Measurements from ENCODE around the gene TRAF3IP3.

Gene TRAF3IP3

DNA sequence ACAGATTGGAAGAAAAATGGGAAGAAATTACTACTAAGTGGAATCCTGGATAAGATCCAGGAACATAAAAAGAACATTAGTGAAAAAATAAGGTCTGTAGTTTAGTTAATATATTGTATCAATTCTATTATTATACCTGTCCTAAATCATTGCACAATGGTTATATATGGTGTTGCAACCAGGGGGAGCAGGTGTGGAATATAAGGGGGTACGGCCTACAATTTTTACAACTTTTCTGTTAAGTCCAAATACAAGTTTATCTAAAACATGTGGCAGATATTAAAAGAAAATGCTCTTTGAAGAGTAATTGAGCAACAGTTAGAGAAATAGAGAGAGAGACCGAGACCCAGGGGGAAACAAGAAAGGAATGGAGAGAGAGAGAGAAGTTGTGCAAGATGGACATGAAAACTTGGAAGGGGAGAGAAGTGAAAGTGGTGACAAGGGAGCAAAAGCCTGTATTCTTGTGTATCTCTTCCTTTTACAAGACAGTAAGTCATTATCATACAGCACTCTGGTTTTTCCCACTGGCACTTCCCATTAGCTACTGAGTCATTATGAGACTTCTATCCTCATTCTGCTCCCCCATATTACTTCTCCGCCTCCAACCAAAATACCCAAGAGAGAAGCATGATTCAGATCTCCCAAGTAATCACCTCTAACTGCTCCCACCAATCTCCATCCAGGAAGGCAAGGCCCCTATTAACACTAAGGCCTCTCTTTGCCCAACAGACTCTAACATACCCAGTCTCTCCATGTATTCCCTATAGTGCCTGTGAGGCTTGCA lies 22.3 kb upstream of the TRAF3IP3 start:
- no peak overlapping the region for H3K4me3 ChIP-seq (ENCODE audit: low read depth, low read length)
- in situ Hi-C loops (cut with HindIII; ENCODE audit: low sequenced_read_pairs): no loop called here
- no peak for DNase-seq (ENCODE audit: low read depth, low spot score)
- TF ChIP-seq, protein P1, sequence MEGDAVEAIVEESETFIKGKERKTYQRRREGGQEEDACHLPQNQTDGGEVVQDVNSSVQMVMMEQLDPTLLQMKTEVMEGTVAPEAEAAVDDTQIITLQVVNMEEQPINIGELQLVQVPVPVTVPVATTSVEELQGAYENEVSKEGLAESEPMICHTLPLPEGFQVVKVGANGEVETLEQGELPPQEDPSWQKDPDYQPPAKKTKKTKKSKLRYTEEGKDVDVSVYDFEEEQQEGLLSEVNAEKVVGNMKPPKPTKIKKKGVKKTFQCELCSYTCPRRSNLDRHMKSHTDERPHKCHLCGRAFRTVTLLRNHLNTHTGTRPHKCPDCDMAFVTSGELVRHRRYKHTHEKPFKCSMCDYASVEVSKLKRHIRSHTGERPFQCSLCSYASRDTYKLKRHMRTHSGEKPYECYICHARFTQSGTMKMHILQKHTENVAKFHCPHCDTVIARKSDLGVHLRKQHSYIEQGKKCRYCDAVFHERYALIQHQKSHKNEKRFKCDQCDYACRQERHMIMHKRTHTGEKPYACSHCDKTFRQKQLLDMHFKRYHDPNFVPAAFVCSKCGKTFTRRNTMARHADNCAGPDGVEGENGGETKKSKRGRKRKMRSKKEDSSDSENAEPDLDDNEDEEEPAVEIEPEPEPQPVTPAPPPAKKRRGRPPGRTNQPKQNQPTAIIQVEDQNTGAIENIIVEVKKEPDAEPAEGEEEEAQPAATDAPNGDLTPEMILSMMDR (IDR thresholded peaks at IDR 0.05; ENCODE audit: low read depth, low read length): no peak

DNA sequence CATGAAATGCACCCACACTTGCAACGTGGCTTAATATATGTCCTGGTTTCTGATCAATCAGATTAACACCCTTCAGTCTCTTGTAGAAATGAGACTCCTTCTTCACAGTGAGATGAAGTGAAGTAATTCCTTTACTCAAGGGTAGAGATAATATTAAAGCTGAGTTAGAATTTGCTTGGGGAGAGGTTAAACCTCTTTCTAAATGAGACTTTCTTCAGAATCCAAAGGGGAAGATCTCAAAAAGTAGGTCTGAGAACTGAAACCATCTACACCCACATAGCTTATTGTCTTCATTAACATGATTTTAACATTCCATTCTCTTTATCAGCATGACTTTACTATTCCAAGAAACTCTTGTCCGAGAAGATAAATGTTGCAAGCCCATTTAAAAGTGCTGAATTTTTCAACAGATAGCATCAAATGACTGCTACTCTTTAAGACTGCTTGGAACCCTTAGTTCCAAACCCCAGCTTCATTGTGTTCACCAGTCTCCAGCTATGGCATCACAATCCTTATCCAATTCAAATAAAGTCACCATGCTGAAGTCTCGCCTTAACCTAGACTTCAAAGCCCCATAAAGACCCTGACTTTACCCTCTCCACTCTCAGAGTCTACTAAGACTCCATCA lies 19.2 kb upstream of the TRAF3IP3 start:
- H3K4me3 ChIP-seq (ENCODE audit: low read depth, low read length): no peak overlapping the region
- TF ChIP-seq, protein P1 (IDR thresholded peaks at IDR 0.05; ENCODE audit: low read depth, low read length): no peak
- in situ Hi-C loops (cut with HindIII; ENCODE audit: low sequenced_read_pairs): no loop called here
- DNase-seq (ENCODE audit: low read depth, low spot score): no peak

- TF ChIP-seq, protein P1 (IDR thresholded peaks at IDR 0.05; ENCODE audit: low read depth, low read length): no peak
- DNase-seq (ENCODE audit: low read depth, low spot score): no peak
- no peak overlapping the region for H3K4me3 ChIP-seq (ENCODE audit: low read depth, low read length)
- in situ Hi-C loops (cut with HindIII; ENCODE audit: low sequenced_read_pairs): no loop called here
Observed at GRCh38 chr1:209737118-209737505, 18.7 kb upstream of the TRAF3IP3 start.

GRCh38 chr1:209738270-209738669 lies 17.6 kb upstream of the TRAF3IP3 start:
- TF ChIP-seq, protein P1 (IDR thresholded peaks at IDR 0.05; ENCODE audit: low read depth, low read length): no peak
- H3K4me3 ChIP-seq (ENCODE audit: low read depth, low read length): no peak overlapping the region
- no peak for DNase-seq (ENCODE audit: low read depth, low spot score)
- in situ Hi-C loops (cut with HindIII; ENCODE audit: low sequenced_read_pairs): no loop called here

DNA sequence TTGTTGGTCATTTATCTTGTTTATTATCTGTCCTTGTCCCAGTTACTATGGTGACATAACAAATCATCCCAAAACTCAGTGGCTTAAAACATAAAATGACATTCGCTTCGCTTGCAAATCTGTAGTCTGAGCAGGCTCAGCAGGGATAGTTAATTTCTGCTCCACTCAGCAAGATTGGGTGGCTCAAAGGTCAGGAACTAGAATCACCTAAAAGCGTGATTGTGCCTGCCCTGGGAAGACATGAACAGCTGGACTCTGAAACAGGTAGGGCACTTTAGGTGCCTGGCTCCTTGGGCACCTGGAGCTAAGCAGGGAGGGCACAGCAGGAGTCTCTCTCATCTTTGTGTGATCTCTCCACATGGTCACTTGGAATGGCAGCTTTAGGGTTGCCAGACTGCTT lies 14.7 kb upstream of the TRAF3IP3 start:
- H3K4me3 ChIP-seq (ENCODE audit: low read depth, low read length): no peak overlapping the region
- in situ Hi-C loops (cut with HindIII; ENCODE audit: low sequenced_read_pairs): no loop called here
- TF ChIP-seq, protein P1 (IDR thresholded peaks at IDR 0.05; ENCODE audit: low read depth, low read length): no peak
- no peak for DNase-seq (ENCODE audit: low read depth, low spot score)

- no peak for DNase-seq (ENCODE audit: low read depth, low spot score)
- TF ChIP-seq, protein P1 (IDR thresholded peaks at IDR 0.05; ENCODE audit: low read depth, low read length): no peak
- no peak overlapping the region for H3K4me3 ChIP-seq (ENCODE audit: low read depth, low read length)
- in situ Hi-C loops (cut with HindIII; ENCODE audit: low sequenced_read_pairs): no loop called here
Observed at GRCh38 chr1:209741889-209742288, 14.0 kb upstream of the TRAF3IP3 start.
